GM12873 (cell line): ENCODE results near the gene WTAP.

Experiments used
- CTCF ChIP-seq: IDR thresholded peaks from 2 replicates; pipeline ENCODE4 v1.5.1; 2012; ENCODE audit warnings: low read depth, mild to moderate bottlenecking, moderate library complexity, low read length, control low read depth; ENCODE audit not compliant: insufficient read depth; ENCODE audit errors: missing control alignments

WTAP gene

DNA sequence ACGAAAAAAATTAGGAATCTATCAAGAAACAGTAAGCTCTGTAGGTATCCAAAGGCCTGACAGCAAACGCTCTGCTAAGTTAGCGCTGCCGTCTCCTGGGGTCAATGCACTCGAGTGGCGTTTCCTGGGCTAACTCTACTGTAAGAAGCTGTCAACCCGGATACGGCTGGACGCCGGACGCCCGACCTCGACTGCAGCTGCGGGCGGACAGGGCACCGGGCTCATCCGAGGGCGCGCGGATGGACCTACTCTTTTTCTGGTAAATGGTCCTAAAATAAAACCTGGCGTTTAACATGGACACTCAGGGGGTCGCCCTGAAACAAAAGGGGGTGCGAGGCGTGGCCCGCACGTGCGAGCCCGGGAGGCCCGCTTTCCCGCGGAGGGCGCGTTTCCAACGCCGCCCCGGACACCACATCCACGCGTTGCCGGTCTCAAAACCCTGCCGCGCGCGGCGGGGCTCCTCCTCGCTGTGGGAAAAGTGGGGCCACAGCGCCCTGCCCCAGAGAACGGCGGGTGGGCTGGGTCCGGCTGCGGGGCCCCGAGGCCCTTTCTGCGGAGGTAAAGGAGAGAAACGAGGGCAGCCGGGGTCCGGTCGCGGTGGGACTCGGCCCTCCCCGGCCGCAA, 61.6 kb downstream of the WTAP start:
- TF ChIP-seq CTCF = no peak

DNA sequence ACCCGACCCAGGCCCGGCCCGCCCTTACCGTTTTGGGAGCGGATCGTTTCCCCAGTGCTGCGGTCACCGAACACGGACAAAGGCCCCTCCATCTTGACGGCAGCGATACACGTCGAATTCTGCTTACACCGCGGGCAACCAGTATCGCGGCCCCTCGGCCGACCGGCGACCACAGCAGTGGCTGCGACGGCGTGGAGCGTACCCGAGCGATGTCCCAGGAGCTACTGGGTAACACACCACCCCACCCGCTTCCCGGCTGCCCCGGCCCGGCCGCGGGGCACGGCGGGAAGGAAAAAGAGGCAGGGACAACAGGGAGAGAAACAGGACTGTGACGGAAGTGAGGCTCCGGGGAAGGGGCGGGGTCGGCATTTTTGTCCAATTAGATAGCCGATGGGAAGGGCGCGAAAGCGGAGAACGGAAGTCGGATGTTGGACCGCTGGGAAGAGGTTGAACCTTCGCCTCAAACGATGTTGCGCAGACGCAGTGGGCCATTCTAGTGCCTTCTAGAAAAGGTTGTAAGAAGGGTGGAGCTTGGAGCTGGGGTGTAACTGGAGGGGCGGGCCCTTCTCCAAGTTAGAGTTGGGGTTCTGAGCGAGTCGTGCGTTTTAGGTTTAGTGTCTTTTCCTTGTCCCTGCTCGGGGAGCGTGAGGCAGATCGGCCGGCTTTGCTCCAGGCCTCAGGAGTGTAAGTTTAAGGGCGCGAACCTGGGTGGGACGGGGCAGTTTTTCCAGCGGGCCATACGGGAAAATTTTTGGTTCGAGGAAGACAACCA, 62.3 kb downstream of the WTAP start, which contains the start of gene TCP1:
TCP1 (minus strand) TSS at position 226 of the 772 bp plus-strand sequence; CDS start at position 92, 134 bp downstream.
- TF ChIP-seq CTCF = no peak

- no peak for TF ChIP-seq CTCF
Measured at GRCh38 chr6:159790149-159790955, 63.0 kb downstream of the WTAP start, which contains the start of gene MRPL18. MRPL18 (plus strand) TSS chr6:159790467; CDS start chr6:159790588, 121 bp downstream.

DNA sequence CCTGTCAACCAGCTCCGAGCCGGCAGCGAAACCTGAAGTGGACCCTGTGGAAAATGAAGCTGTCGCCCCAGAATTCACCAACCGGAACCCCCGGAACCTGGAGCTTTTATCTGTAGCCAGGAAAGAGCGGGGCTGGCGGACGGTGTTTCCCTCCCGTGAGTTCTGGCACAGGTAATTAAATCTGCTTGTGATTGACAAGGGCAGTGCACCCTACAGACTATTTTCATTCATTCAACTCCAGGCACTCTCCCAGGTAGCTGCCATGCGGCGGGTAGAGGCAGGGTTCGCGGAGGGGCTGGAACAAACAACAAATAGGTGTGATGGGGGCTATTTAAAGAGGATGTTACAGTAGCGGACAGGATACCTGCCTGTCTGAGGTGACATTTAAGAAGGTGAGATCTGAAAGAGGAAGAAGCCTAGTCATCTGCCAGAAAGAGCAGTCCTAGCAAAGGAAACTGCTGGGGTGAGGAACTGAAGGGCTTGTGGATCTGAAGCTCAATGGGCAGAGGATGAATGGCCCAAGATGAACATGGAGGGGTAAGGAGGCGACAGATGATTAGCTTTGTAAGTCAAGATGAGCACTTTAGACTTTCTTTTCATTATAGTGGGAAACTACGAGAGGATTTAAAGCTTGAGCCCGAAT, 63.8 kb downstream of the WTAP start:
- TF ChIP-seq CTCF = no peak

GRCh38 chr6:159797554-159797953, 70.2 kb downstream of the WTAP start:
- no peak for TF ChIP-seq CTCF

GRCh38 chr6:159800141-159800865, 73.0 kb downstream of the WTAP start, which contains the start of gene PNLDC1:
PNLDC1 (plus strand) TSS chr6:159800276; CDS start chr6:159800308, 32 bp downstream.
- no peak for TF ChIP-seq CTCF
